Peyer's patch (tissue), 4 donors: ENCODE measurements around the gene RFLNA. TPM values are rescaled to one million over a fixed set of nuclear protein-coding genes. Genes with fewer than 3 reads are reported as not detected.

ENCODE experiments used
- DNase-seq, 3 donors: peaks; one replicate each; pipeline ENCODE4 v3.0.0-alpha.2; 2017 to 2019
- H3K27ac ChIP-seq, 4 donors: fragments of 200-600 bp; sonication (generic); one replicate each; pipeline ENCODE4 v1.5.1; 2016 to 2019
- H3K27me3 ChIP-seq, 2 donors: fragments of 200-600 bp; sonication (generic); one replicate each; pipeline ENCODE4 v1.5.1; 2019
- H3K36me3 ChIP-seq, 3 donors: fragments of 200-600 bp; sonication (generic); one replicate each; pipeline ENCODE4 v1.5.1; 2016 to 2019
- H3K4me1 ChIP-seq, 4 donors: fragments of 200-600 bp; sonication (generic); one replicate each; pipeline ENCODE4 v1.5.1; 2016 to 2019
- H3K4me3 ChIP-seq, 4 donors: fragments of 200-600 bp; sonication (generic); 1 replicate in 3 of 4; 2 replicates in 1 of 4; pipeline ENCODE4 v1.5.1; 2016 to 2019; ENCODE audit warnings: mild to moderate bottlenecking in 1 of 4
- H3K9me3 ChIP-seq, 4 donors: fragments of 200-600 bp; sonication (generic); one replicate each; pipeline ENCODE4 v1.5.1; 2016 to 2019; ENCODE audit warnings: mild to moderate bottlenecking in 1 of 4
- CTCF ChIP-seq, 6 experiments: fragments of 450-650 bp in 4 of 6; fragments of 200-600 bp in 2 of 6; sonication (generic) in 1 of 6; IDR thresholded peaks; one replicate each; pipeline ENCODE4 v1.5.1; 2017 to 2019; ENCODE audit warnings: antibody characterized with exemption in 6 of 6, mild to moderate bottlenecking in 3 of 6, moderate library complexity in 1 of 6
- POLR2A ChIP-seq, 2 donors: fragments of 450-650 bp; IDR thresholded peaks; one replicate each; pipeline ENCODE4 v1.5.1; 2017; ENCODE audit warnings: antibody characterized with exemption in 2 of 2, mild to moderate bottlenecking in 2 of 2, moderate library complexity in 2 of 2
- total RNA-seq, 4 donors: library from RNA; depleted of rRNA; stranded (reverse); fragments of >200 nt; gene quantifications; one replicate each; pipeline ENCODE4 v1.1.0, GENCODE V29; 2016

Gene RFLNA
- total RNA-seq, 4 donors from 2014 or later = 8.3 to 25.7 (median 21.1) TPM

GRCh38 chr12:124344022-124344421, 49.1 kb downstream of the RFLNA start:
- Histone ChIP-seq H3K27ac (no peak overlapping the region), H3K4me3 (no peak overlapping the region), H3K27me3 (no peaks in the 10 kb centered on the region), H3K9me3 (no peaks in the 10 kb centered on the region), H3K36me3 (peaks cover 0 to 92% (median 0%) of the 10 kb centered on the region in 3 donors), H3K4me1 (no peaks in the 10 kb centered on the region)
- no peak for DNase-seq
- TF ChIP-seq POLR2A (IDR thresholded peaks at IDR 0.05) (no peak), CTCF (IDR thresholded peaks at IDR 0.05) (no peak)

GRCh38 chr12:124344526-124344925, 49.6 kb downstream of the RFLNA start:
- Histone ChIP-seq H3K36me3 (peaks cover 0 to 96% (median 0%) of the 10 kb centered on the region in 3 donors), H3K4me1 (no peaks in the 10 kb centered on the region), H3K4me3 (no peak overlapping the region), H3K27ac (no peak overlapping the region), H3K27me3 (no peaks in the 10 kb centered on the region), H3K9me3 (no peaks in the 10 kb centered on the region)
- no peak for DNase-seq
- no peak for TF ChIP-seq POLR2A (IDR thresholded peaks at IDR 0.05)
- no peak for TF ChIP-seq CTCF (IDR thresholded peaks at IDR 0.05)

- no peak for DNase-seq
- Histone ChIP-seq H3K36me3 (peaks cover 0 to 98% (median 0%) of the 10 kb centered on the region in 3 donors), H3K9me3 (no peaks in the 10 kb centered on the region), H3K4me3 (no peak overlapping the region), H3K27me3 (no peaks in the 10 kb centered on the region), H3K27ac (no peak overlapping the region), H3K4me1 (no peaks in the 10 kb centered on the region)
- TF ChIP-seq CTCF (IDR thresholded peaks at IDR 0.05) = no peak
Observed at GRCh38 chr12:124345795-124346194, 50.9 kb downstream of the RFLNA start.

- Histone ChIP-seq H3K4me3 (no peak overlapping the region), H3K27ac (no peak overlapping the region), H3K4me1 (no peaks in the 10 kb centered on the region), H3K9me3 (no peaks in the 10 kb centered on the region), H3K27me3 (no peaks in the 10 kb centered on the region), H3K36me3 (peaks cover 0 to 97% (median 0%) of the 10 kb centered on the region in 3 donors)
- TF ChIP-seq CTCF (IDR thresholded peaks at IDR 0.05) (no peak), POLR2A (IDR thresholded peaks at IDR 0.05) (no peak)
- no peak for DNase-seq
Observed at GRCh38 chr12:124346425-124347168, 51.7 kb downstream of the RFLNA start.

GRCh38 chr12:124347335-124347734, 52.4 kb downstream of the RFLNA start:
- Histone ChIP-seq H3K9me3 (no peaks in the 10 kb centered on the region), H3K4me3 (no peak overlapping the region), H3K27ac (no peak overlapping the region), H3K27me3 (no peaks in the 10 kb centered on the region), H3K36me3 (peaks cover 0 to 95% (median 0%) of the 10 kb centered on the region in 3 donors), H3K4me1 (peaks cover 0 to 3% (median under 1%) of the 10 kb centered on the region in 4 donors)
- TF ChIP-seq POLR2A (IDR thresholded peaks at IDR 0.05) (no peak), CTCF (IDR thresholded peaks at IDR 0.05) (no peak)
- DNase-seq = no peak
